ENCODE results near the gene PPFIA4. TPM values are rescaled to one million over a fixed set of nuclear protein-coding genes. Genes with fewer than 3 reads are reported as not detected.

PPFIA4 gene
- total RNA-seq, 6 experiments from 2014 or later, result 0.37 to 1.3 (median 0.58) TPM

DNA sequence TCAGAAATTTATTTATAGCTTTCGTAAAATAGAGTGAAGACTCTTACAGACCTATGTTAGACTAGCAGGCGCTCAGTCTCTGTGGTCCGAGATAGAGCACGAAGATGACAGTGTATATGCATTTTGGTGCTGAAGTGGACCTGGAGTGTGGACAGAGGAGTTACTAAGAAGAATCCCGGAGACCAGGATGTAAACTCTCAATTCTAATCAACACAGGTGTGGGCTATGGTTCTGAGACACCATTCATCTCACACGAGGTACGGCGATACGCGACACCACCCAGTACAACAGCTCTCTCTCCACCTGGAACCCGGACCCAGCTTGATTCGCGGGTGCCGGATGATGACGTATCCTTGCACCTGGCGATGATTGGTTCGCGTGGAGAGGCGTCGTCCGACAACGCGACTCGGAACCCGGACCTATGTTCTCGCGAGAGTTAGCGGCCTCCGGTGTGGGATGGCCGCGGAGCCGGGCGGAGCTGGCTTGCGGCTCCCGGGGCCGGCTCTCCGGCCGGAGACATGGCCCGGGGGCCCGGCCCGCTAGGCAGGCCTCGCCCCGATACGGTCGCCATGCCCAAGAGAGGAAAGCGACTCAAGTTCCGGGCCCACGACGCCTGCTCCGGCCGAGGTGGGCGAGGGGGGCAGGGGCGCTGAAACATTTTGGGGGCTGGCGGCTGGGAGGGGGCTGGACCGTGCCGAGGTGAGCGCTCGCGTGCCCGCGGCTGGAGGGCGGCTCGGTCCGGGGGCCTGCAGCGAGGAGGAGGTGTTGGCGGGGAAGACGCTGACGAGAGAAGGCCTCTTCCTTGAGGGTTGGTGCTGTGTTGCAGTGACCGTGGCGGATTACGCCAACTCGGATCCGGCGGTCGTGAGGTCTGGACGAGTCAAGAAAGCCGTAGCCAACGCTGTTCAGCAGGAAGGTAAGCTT lies 19.1 kb upstream of the PPFIA4 start, which contains the start of gene TMEM183A:
TSS of gene TMEM183A (plus strand) at position 427 of the 924 bp plus-strand sequence. CDS start at position 519, 92 bp downstream.
- Mint-ChIP-seq H3K36me3 (ENCODE audit: low read depth) (peaks cover 13% of the 10 kb centered on the region), H3K27ac (peak within 1 kb of the TSS; percentile 90), H3K9me3 (no peaks in the 10 kb centered on the region), H3K4me1 (ENCODE audit: low read depth) (peaks cover 20% of the 10 kb centered on the region), H3K4me3 (peak within 1 kb of the TSS; percentile 93), H3K27me3 (ENCODE audit: insufficient read depth) (no peaks in the 10 kb centered on the region)
- DNase-seq, result peak; percentile 97
- TF ChIP-seq, protein P1, sequence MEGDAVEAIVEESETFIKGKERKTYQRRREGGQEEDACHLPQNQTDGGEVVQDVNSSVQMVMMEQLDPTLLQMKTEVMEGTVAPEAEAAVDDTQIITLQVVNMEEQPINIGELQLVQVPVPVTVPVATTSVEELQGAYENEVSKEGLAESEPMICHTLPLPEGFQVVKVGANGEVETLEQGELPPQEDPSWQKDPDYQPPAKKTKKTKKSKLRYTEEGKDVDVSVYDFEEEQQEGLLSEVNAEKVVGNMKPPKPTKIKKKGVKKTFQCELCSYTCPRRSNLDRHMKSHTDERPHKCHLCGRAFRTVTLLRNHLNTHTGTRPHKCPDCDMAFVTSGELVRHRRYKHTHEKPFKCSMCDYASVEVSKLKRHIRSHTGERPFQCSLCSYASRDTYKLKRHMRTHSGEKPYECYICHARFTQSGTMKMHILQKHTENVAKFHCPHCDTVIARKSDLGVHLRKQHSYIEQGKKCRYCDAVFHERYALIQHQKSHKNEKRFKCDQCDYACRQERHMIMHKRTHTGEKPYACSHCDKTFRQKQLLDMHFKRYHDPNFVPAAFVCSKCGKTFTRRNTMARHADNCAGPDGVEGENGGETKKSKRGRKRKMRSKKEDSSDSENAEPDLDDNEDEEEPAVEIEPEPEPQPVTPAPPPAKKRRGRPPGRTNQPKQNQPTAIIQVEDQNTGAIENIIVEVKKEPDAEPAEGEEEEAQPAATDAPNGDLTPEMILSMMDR (IDR thresholded peaks at IDR 0.05), result no peak

DNA sequence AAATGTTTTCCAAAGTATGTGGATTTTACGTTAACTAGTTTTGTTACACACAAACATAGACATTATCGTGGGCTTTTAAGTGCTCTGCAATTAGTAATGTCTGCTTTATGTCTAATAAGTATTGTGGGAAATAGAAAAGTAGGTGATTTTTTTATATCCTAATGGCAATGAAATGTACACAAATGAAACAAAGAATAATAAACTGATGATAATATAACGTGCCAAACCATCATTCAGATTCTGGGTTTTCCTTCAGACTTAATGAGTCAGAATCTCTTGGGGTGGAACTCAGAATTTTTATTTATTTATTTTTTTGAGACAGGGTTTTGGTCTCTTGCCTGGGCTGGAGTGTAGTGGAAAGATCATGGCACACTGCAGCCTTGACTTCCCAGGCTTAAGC lies 17.1 kb upstream of the PPFIA4 start:
- no peak for DNase-seq
- no peaks in the 10 kb centered on the region for H3K9me3 Mint-ChIP-seq
- peak overlapping the region; percentile 93; the same call in 1 of the 2 replicates for H3K4me3 Mint-ChIP-seq
- peaks cover 1% of the 10 kb centered on the region; the same call in 1 of the 2 replicates for H3K27me3 Mint-ChIP-seq (ENCODE audit: insufficient read depth)
- peaks cover 20% of the 10 kb centered on the region for H3K36me3 Mint-ChIP-seq (ENCODE audit: low read depth)
- H3K27ac Mint-ChIP-seq, result no peak overlapping the region
- TF ChIP-seq, protein P1 (IDR thresholded peaks at IDR 0.05), result no peak
- H3K4me1 Mint-ChIP-seq (ENCODE audit: low read depth), result peaks cover 20% of the 10 kb centered on the region

- no peak for DNase-seq
- Mint-ChIP-seq H3K4me1 (ENCODE audit: low read depth) (peaks cover 12% of the 10 kb centered on the region), H3K9me3 (no peaks in the 10 kb centered on the region), H3K27ac (no peak overlapping the region), H3K36me3 (ENCODE audit: low read depth) (peaks cover 39% of the 10 kb centered on the region), H3K27me3 (ENCODE audit: insufficient read depth) (peaks cover 1% of the 10 kb centered on the region; the same call in 1 of the 2 replicates), H3K4me3 (no peak overlapping the region)
- TF ChIP-seq, protein P1 (IDR thresholded peaks at IDR 0.05), result no peak
Measured at GRCh38 chr1:203011582-203011981, 14.7 kb upstream of the PPFIA4 start.

DNA sequence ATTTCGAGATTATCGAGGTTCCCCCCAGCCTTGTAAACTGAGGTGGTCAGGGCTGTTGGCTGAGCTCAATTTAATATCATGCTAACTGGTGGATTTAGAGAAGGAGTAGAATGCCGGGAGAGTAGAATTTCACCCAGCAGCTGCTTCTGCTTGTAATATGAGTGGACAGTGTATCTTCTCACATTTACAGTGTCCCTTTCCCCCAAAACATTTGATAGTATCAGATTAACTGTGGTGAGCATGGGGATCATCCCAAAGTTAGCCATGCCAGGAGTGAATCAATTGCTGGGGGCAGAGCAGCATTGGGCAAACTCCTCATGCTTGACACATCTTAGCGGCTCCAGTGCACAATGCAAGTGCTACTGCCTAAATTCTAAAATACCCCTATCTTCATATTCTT lies 9.2 kb upstream of the PPFIA4 start:
- H3K9me3 Mint-ChIP-seq, result no peaks in the 10 kb centered on the region
- no peak overlapping the region for H3K4me3 Mint-ChIP-seq
- H3K27me3 Mint-ChIP-seq (ENCODE audit: insufficient read depth), result peaks cover 1% of the 10 kb centered on the region; the same call in 1 of the 2 replicates
- TF ChIP-seq, protein P1 (IDR thresholded peaks at IDR 0.05), result no peak
- peaks cover 35% of the 10 kb centered on the region for H3K36me3 Mint-ChIP-seq (ENCODE audit: low read depth)
- DNase-seq, result no peak
- no peaks in the 10 kb centered on the region for H3K4me1 Mint-ChIP-seq (ENCODE audit: low read depth)
- H3K27ac Mint-ChIP-seq, result no peak overlapping the region

DNA sequence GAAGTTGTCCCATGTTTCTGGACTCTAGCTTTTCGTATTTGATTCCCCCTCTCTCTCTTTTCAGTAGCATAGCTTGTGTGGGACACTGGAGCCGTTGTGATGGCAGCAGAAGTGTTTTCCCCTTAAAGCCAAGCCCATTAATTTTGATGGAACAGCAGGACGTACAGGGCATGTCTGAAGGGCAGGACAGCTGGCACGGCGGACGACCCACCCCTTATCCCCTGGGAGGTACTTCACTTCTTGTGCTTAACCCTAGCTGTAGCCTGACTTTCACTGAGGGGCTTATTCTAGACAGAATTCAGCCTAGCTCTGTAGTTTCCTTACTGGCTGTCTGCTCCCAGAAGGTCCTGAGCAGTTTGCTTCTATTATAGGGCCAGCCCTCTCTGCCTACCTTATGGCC lies 8.6 kb upstream of the PPFIA4 start:
- Mint-ChIP-seq H3K9me3 (no peaks in the 10 kb centered on the region), H3K27me3 (ENCODE audit: insufficient read depth) (peaks cover 1% of the 10 kb centered on the region; the same call in 1 of the 2 replicates), H3K4me3 (no peak overlapping the region), H3K36me3 (ENCODE audit: low read depth) (peaks cover 35% of the 10 kb centered on the region), H3K27ac (no peak overlapping the region), H3K4me1 (ENCODE audit: low read depth) (no peaks in the 10 kb centered on the region)
- DNase-seq, result no peak
- TF ChIP-seq, protein P1 (IDR thresholded peaks at IDR 0.05), result no peak

All from HFFc6 (cell line).